Activated CD8-positive, alpha-beta T cell treated with anti-CD3 and anti-CD28 coated beads, Interleukin-2, amount 10 ng/mL, durations not matched to agents 7 days and 5 days (primary cell): ENCODE results near the gene TOR4A. TPM values are rescaled to one million over a fixed set of nuclear protein-coding genes. Genes with fewer than 3 reads are reported as not detected.

Experiments
- ATAC-seq: fragments of 150-1000 bp; cut with Tn5 transposase; one replicate; pipeline ENCODE4 v1.10.0; 2021; ENCODE audit warnings: moderate library complexity
- CTCF ChIA-PET: fragments of 350-600 bp; sonication (Branson Sonifier 250); formaldehyde crosslinking; loops from one replicate; lab custom pipeline; 2021; ENCODE audit warnings: antibody characterized with exemption; lab: Charles Lee
- POLR2A ChIA-PET: fragments of 350-600 bp; sonication (Branson Sonifier 250); formaldehyde crosslinking; loops from one replicate; lab custom pipeline; 2021; ENCODE audit warnings: antibody characterized with exemption; lab: Charles Lee
- DNase-seq: peaks from one replicate; pipeline ENCODE4 v3.0.0-alpha.2; 2020
- H3K27ac Mint-ChIP-seq: one replicate; pipeline ENCODE4 v1.8.0; 2021; ENCODE audit warnings: mild to moderate bottlenecking, mixed read lengths
- H3K27me3 Mint-ChIP-seq: one replicate; pipeline ENCODE4 v1.8.0; 2021; ENCODE audit warnings: low read depth, mixed read lengths
- H3K36me3 Mint-ChIP-seq: one replicate; pipeline ENCODE4 v1.8.0; 2021; ENCODE audit warnings: low read depth, mixed read lengths
- H3K4me1 Mint-ChIP-seq: one replicate; pipeline ENCODE4 v1.8.0; 2021; ENCODE audit warnings: low read depth, mixed read lengths
- H3K4me3 Mint-ChIP-seq: one replicate; pipeline ENCODE4 v1.8.0; 2021; ENCODE audit warnings: mild to moderate bottlenecking, mixed read lengths
- H3K9me3 Mint-ChIP-seq: one replicate; pipeline ENCODE4 v1.8.0; 2022; ENCODE audit warnings: mixed read lengths; ENCODE audit not compliant: insufficient read depth
- total RNA-seq, 2 experiments: library from RNA; stranded (reverse); gene quantifications; one replicate each; pipeline ENCODE4 v1.2.3, GENCODE V29; 2021

Gene TOR4A
- total RNA-seq, 2 experiments from 2014 or later: 6.6 to 7.0 TPM

GRCh38 chr9:137313326-137313936 lies 35.9 kb downstream of the TOR4A start:
- CTCF ChIA-PET: interaction anchor here (1.3 kb wide), 1 partner anchor 11 kb away, joined by 4 read pairs; the partner anchor contains the start of gene NRARP
- POLR2A ChIA-PET: interaction anchor here (1.6 kb wide), 1 partner anchor 11 kb away, joined by 8 read pairs; the partner anchor contains the start of gene NRARP
- no peak for ATAC-seq
- no peak overlapping the region for H3K4me3 Mint-ChIP-seq
- no peak overlapping the region for H3K27ac Mint-ChIP-seq
- DNase-seq: no peak
- no peaks in the 10 kb centered on the region for H3K36me3 Mint-ChIP-seq
- peaks cover 5% of the 10 kb centered on the region for H3K4me1 Mint-ChIP-seq
- H3K9me3 Mint-ChIP-seq: no peaks in the 10 kb centered on the region
- no peaks in the 10 kb centered on the region for H3K27me3 Mint-ChIP-seq

GRCh38 chr9:137313956-137314560 lies 36.5 kb downstream of the TOR4A start:
- Mint-ChIP-seq H3K27ac (no peak overlapping the region), H3K4me1 (peaks cover 7% of the 10 kb centered on the region), H3K27me3 (no peaks in the 10 kb centered on the region), H3K4me3 (no peak overlapping the region), H3K9me3 (no peaks in the 10 kb centered on the region), H3K36me3 (no peaks in the 10 kb centered on the region)
- no peak for ATAC-seq
- ChIA-PET POLR2A (interaction anchor here (1.6 kb wide), 1 partner anchor 11 kb away, joined by 8 read pairs; the partner anchor contains the start of gene NRARP), CTCF (no interaction called here)
- no peak for DNase-seq

GRCh38 chr9:137314561-137315560 lies 37.3 kb downstream of the TOR4A start:
- Mint-ChIP-seq H3K9me3 (no peaks in the 10 kb centered on the region), H3K27me3 (no peaks in the 10 kb centered on the region), H3K4me3 (no peak overlapping the region), H3K4me1 (peaks cover 11% of the 10 kb centered on the region), H3K36me3 (no peaks in the 10 kb centered on the region), H3K27ac (no peak overlapping the region)
- CTCF ChIA-PET: no interaction called here
- POLR2A ChIA-PET: no interaction called here
- DNase-seq (peak; percentile 20), ATAC-seq (no peak)

GRCh38 chr9:137315581-137316011 lies 38.1 kb downstream of the TOR4A start:
- H3K27me3 Mint-ChIP-seq: no peaks in the 10 kb centered on the region
- H3K9me3 Mint-ChIP-seq: no peaks in the 10 kb centered on the region
- ATAC-seq (no peak), DNase-seq (no peak)
- no peak overlapping the region for H3K4me3 Mint-ChIP-seq
- no peak overlapping the region for H3K27ac Mint-ChIP-seq
- peaks cover 16% of the 10 kb centered on the region for H3K4me1 Mint-ChIP-seq
- H3K36me3 Mint-ChIP-seq: no peaks in the 10 kb centered on the region
- POLR2A ChIA-PET: interaction anchor here (0.9 kb wide), 1 partner anchor 72 kb away, joined by 3 read pairs; no protein-coding TSS in a partner anchor
- CTCF ChIA-PET: no interaction called here

GRCh38 chr9:137316012-137316981 lies 38.8 kb downstream of the TOR4A start:
- DNase-seq: peak; percentile 41
- peak overlapping the region; percentile 42 for H3K4me3 Mint-ChIP-seq
- peak; percentile 59 for ATAC-seq
- H3K36me3 Mint-ChIP-seq: no peaks in the 10 kb centered on the region
- no peaks in the 10 kb centered on the region for H3K9me3 Mint-ChIP-seq
- no peaks in the 10 kb centered on the region for H3K27me3 Mint-ChIP-seq
- peaks cover 22% of the 10 kb centered on the region for H3K4me1 Mint-ChIP-seq
- POLR2A ChIA-PET: interaction anchor here (0.7 to 1.7 kb wide), 3 partner anchors 9 to 71 kb away, joined by 3 to 8 read pairs (median 3); partner anchors contain the start of gene NRARP
- H3K27ac Mint-ChIP-seq: peak overlapping the region; percentile 65
- CTCF ChIA-PET: interaction anchor here (1.9 kb wide), 1 partner anchor 14 kb away, joined by 8 read pairs; the partner anchor contains the start of gene NRARP

GRCh38 chr9:137317021-137317717 lies 39.6 kb downstream of the TOR4A start:
- ChIA-PET POLR2A (interaction anchor here (1.7 kb wide), 1 partner anchor 15 kb away, joined by 8 read pairs; the partner anchor contains the start of gene NRARP), CTCF (interaction anchor here (0.7 to 1.9 kb wide), 2 partner anchors 15 to 1149 kb away, joined by 3 to 8 read pairs; partner anchors contain the start of gene NRARP)
- H3K4me3 Mint-ChIP-seq: peak overlapping the region; percentile 42
- H3K4me1 Mint-ChIP-seq: peaks cover 31% of the 10 kb centered on the region
- peak overlapping the region; percentile 65 for H3K27ac Mint-ChIP-seq
- H3K27me3 Mint-ChIP-seq: no peaks in the 10 kb centered on the region
- DNase-seq (no peak), ATAC-seq (no peak)
- no peaks in the 10 kb centered on the region for H3K36me3 Mint-ChIP-seq
- H3K9me3 Mint-ChIP-seq: no peaks in the 10 kb centered on the region

- H3K27ac Mint-ChIP-seq: no peak overlapping the region
- no peak for DNase-seq
- no peaks in the 10 kb centered on the region for H3K9me3 Mint-ChIP-seq
- H3K4me1 Mint-ChIP-seq: peaks cover 31% of the 10 kb centered on the region
- H3K27me3 Mint-ChIP-seq: no peaks in the 10 kb centered on the region
- no peaks in the 10 kb centered on the region for H3K36me3 Mint-ChIP-seq
- H3K4me3 Mint-ChIP-seq: no peak overlapping the region
- ChIA-PET POLR2A (interaction anchor here (1.7 kb wide), 1 partner anchor 16 kb away, joined by 8 read pairs; the partner anchor contains the start of gene NRARP), CTCF (interaction anchor here (0.7 to 1.9 kb wide), 2 partner anchors 16 to 1149 kb away, joined by 3 to 8 read pairs; partner anchors contain the start of gene NRARP)
- ATAC-seq: no peak
These were observed 40.4 kb downstream of the TOR4A start for GRCh38 chr9:137317718-137318511.

- H3K9me3 Mint-ChIP-seq: no peaks in the 10 kb centered on the region
These were observed 41.1 kb downstream of the TOR4A start for GRCh38 chr9:137318602-137319001.

GRCh38 chr9:137319011-137319738 lies 41.6 kb downstream of the TOR4A start:
- Mint-ChIP-seq H3K4me3 (no peak overlapping the region), H3K36me3 (no peaks in the 10 kb centered on the region), H3K4me1 (peaks cover 31% of the 10 kb centered on the region), H3K9me3 (no peaks in the 10 kb centered on the region), H3K27me3 (no peaks in the 10 kb centered on the region), H3K27ac (peak overlapping the region; percentile 70)
- DNase-seq: no peak
- no peak for ATAC-seq
- POLR2A ChIA-PET: no interaction called here
- CTCF ChIA-PET: interaction anchor here (2.0 kb wide), 1 partner anchor 17 kb away, joined by 10 read pairs; the partner anchor contains the start of gene NRARP

More at GRCh38 chr9:137318602-137319001, 41.1 kb downstream of the TOR4A start:
- DNase-seq (no peak), ATAC-seq (no peak)
- ChIA-PET POLR2A (no interaction called here), CTCF (no interaction called here)
- Mint-ChIP-seq H3K4me1 (peaks cover 31% of the 10 kb centered on the region), H3K27me3 (no peaks in the 10 kb centered on the region), H3K36me3 (no peaks in the 10 kb centered on the region), H3K4me3 (no peak overlapping the region), H3K27ac (peak overlapping the region; percentile 7)
